Activated effector memory CD4-positive, alpha-beta T cell treated with Interleukin-2 at 50 U/mL for 16 hours (primary cell): ENCODE measurements around the gene DAZAP2.
"Not testable (repeated sequence)": the region's sequence is repeated elsewhere in the genome, so short reads cannot be mapped to it uniquely, and the experiment has no call there.

Source experiments
- DNase-seq: peaks from one replicate; pipeline ENCODE4 v3.0.0-alpha.2; 2020

Gene DAZAP2

GRCh38 chr12:51253276-51253675, 14.7 kb downstream of the DAZAP2 start:
- no peak for DNase-seq

GRCh38 chr12:51254536-51254935, 15.9 kb downstream of the DAZAP2 start:
- no peak for DNase-seq

DNA sequence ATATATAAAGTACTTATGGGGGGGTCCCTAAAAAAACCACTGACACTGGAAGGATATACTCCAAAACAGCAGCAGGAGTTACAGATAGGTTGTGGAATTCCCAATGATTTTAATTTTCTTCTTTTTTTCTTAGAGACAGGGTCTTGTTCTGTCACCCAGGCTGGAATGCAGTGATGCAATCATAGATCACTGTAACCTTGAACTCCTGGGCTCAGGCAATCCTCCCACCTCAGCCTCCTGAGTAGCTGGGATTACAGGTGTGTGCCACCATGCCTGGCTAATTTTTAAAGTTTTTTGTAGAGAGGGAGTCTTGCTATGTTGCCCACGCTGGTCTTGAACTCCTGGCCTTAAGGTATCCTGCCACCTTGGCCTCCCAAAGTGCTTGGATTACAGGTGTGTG, 21.0 kb downstream of the DAZAP2 start:
- DNase-seq: not testable (repeated sequence)

DNA sequence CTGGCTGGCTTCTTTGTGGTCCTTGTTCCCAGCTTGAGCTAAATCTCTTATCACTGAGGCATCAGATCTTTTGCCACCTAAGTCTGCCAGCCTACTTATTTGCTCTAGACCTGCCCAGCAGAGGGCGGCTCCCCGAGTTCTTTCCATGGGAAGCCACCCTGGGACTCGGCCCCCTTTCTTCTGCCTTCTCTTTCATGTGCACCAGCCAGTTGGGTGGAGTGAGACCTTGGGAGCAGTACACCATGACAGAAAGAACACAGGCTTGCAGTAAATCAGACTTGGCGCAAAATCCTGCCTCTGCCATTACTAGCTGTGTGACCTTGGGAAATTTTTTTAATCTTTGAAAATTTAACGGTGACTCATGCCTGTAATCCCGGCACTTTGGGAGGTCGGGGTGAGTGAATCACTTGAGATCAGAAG, 24.1 kb downstream of the DAZAP2 start:
- DNase-seq: no peak

GRCh38 chr12:51263341-51263740, 24.7 kb downstream of the DAZAP2 start:
- DNase-seq: no peak

GRCh38 chr12:51264297-51264696, 25.7 kb downstream of the DAZAP2 start:
- DNase-seq: no peak

DNA sequence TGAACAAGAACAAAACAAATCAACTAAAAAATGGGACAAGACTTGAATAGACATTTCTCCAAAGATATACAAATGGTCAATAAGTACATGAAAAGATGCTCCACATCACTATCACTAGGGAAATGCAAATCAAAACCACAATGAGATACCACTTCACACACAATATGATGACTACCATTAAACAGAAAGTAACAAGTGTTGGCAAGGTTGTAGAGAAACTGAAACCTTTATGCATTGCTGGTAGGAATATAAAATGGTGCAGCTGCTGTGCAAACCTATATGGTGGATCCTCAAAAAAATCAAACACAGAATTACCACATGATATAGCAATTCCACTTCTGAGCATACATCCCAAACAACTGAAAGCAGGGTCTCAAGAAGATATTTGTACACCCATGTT, 26.4 kb downstream of the DAZAP2 start:
- no peak for DNase-seq

GRCh38 chr12:51269174-51270066, 30.8 kb downstream of the DAZAP2 start:
- peak; percentile 53 for DNase-seq

DNA sequence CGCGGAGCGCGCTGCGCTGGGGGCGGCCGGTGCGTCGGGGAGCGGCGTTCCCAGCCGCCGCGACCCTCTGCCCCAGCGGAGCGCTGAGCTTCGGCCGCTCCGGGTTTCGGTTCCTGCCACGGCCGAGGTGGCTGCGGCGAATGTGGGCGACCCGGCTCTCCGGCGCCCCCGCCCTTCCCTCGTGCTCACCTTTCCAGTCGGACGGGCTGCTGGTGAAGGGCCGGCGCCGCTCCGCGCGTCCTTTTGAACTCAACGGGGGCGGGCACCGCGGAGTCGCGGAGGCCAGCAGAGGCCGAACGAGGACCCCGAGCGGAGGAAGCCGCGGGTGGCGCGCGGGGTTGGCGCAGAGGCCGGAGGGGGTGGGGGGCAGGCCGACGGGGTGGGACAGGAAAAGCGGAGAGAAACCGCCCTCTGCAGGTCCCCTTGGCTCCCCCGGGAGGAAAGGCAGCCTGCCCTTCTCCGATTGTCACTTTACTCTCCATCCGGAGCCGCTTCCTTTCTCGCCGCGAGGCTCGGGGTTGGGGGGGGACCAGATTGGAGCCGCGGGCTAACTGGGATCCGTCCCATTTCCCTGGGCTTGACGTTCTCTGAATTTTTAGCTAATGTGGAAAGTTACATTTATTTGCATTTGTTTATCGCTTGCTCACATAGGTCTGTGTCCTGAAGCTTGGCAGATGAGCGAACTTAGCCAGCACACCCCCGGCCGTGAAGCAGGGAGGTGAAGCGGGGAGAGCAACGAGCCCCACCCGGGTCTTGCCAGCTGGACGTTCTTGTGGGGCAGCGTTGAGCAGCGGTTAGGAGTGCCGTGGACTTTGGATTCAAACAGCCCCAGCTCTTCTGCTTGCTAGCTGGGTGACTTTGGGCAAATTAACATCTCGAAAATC, 31.7 kb downstream of the DAZAP2 start, which contains the start of gene SMAGP:
Gene SMAGP, minus strand, starts transcription at position 349 of the 884 bp plus-strand sequence. CDS start 1,137 bp downstream, outside the sequence.
- DNase-seq: peak; percentile 29

- DNase-seq: no peak
These were observed 32.4 kb downstream of the DAZAP2 start for GRCh38 chr12:51270951-51271518.

DNA sequence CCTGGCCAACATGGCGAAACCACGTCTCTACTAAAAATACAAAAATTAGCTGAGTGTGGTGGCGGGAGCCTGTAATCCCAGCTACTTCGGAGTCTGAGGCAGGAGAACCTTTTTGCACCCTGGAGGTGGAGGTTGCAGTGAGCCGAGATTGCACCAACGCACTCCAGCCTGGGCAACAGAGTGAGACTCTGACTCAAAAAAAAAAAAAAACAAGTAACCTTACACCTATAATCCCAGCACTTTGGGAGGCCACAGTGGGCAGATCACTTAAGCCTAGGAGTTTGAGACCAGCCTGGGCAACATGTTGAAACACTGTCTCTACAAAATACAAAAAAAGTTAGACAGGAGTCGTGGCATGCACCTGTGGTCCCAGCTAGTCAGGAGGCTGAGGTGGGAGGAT, 34.2 kb downstream of the DAZAP2 start:
- not testable (repeated sequence) for DNase-seq

DNA sequence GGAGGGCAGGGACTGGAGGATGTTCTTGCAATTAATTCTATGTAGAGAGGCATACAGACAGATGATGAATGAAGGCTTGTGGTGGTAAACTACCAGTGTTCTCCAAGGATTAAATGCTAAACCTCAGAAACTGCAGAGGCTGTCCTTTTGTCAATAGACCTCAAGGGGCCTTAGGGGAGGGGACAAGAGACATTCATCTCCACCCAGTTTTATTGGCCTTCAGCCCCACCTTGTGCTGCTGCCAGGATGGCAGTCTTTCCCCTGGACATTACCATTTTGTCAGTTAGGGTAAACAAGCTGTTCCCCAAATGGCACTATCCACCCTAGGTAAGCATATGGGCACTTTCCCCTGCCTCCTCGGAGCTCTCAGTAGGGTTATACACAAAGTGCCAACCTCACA, 36.5 kb downstream of the DAZAP2 start:
- DNase-seq: no peak

DNA sequence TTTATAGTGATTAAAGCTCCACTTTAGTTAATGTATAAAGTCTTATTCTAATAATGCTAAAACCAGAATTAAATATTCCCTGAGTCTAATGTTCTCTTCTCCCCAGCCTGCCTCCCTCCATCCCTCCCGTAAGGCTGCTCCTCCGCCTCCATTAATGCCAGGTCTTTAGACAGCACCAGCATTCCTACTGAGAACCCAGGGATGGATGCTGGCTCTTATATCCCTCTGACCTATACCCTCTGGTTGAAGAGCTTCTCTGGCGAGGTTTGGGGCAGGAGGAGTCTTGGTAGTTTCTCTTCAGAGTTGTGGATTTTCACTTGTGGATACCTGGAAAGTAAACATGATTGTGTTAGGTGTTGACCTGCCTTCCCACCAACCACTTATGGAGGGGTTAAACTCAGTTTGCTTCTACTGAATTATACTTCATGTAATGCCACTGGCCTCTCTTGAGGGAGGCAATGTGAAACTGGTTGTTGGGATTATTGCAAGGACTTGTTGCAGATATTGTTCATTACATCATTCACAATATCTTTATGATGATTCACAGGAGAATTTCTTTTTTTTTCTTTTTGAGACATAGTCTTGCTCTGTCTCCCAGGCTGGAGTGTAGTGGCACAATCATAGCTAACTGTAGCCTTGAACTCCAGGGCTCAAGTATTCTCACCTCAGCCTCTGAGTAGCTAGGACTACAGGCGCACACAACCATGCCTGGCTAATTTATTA, 42.7 kb downstream of the DAZAP2 start:
- no peak for DNase-seq

DNA sequence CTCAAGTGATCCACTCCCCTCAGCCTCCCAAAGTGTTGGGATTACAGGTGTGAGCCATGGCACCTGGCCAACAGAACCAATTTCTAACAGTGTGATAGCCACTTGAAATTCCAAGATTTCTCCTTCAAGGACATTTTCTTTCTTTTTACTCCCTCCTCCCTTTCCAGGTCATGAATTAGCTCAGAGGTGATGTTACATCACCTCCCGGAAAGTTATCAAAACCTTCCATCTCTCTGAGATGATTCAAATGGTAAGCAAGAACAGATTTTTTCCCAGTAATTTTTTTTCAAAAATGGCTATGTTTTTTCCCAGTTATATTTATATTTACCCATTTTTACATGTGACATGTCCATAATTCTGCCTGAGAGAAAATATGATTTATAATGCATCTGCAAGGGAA, 47.2 kb downstream of the DAZAP2 start:
- DNase-seq: no peak

GRCh38 chr12:51291603-51292513, 53.2 kb downstream of the DAZAP2 start:
- DNase-seq: not testable (repeated sequence)
